GM04504 (cell line): Measurements from ENCODE around the gene CHRNA4.

Experiments
- DNase-seq: peaks from one replicate; pipeline ENCODE4 v3.0.0-alpha.2; 2012; ENCODE audit warnings: low read depth

CHRNA4 gene

GRCh38 chr20:63360850-63361518 is at the start of gene CHRNA4:
TSS of gene CHRNA4 (minus strand) at chr20:63361349. CDS start at chr20:63361165, 184 bp downstream.
- DNase-seq = no peak

GRCh38 chr20:63409834-63410435 is 48.8 kb upstream of the CHRNA4 start:
- DNase-seq = no peak

- no peak for DNase-seq
These were observed 48.1 kb upstream of the CHRNA4 start for GRCh38 chr20:63409066-63409833.

GRCh38 chr20:63408684-63409046 is 47.5 kb upstream of the CHRNA4 start:
- DNase-seq = no peak

- DNase-seq = no peak
These were observed 47.0 kb upstream of the CHRNA4 start for GRCh38 chr20:63407928-63408683.

GRCh38 chr20:63406617-63407245 is 45.6 kb upstream of the CHRNA4 start:
- no peak for DNase-seq

- DNase-seq = no peak
These were observed 44.9 kb upstream of the CHRNA4 start for GRCh38 chr20:63406011-63406410.

- DNase-seq = no peak
These were observed 44.1 kb upstream of the CHRNA4 start for GRCh38 chr20:63405102-63405730.

GRCh38 chr20:63404129-63405085 is 43.3 kb upstream of the CHRNA4 start:
- no peak for DNase-seq

GRCh38 chr20:63403403-63404105 is 42.4 kb upstream of the CHRNA4 start:
- DNase-seq = no peak

GRCh38 chr20:63402860-63403220 is 41.7 kb upstream of the CHRNA4 start:
- DNase-seq = no peak

- DNase-seq = no peak
These were observed 41.2 kb upstream of the CHRNA4 start for GRCh38 chr20:63402181-63402859.

- DNase-seq = no peak
These were observed 40.4 kb upstream of the CHRNA4 start for GRCh38 chr20:63401384-63402110.

- DNase-seq = no peak
These were observed 39.5 kb upstream of the CHRNA4 start for GRCh38 chr20:63400486-63401210.

- DNase-seq = no peak
These were observed 38.6 kb upstream of the CHRNA4 start for GRCh38 chr20:63399596-63400375.

GRCh38 chr20:63398744-63399514 is 37.8 kb upstream of the CHRNA4 start:
- no peak for DNase-seq
